DOHH2 (cell line): ENCODE measurements around the gene USP20.

ENCODE experiments used
- CTCF ChIP-seq: fragments of 200-600 bp; sonication (generic); IDR thresholded peaks from one replicate; pipeline ENCODE4 v1.5.1; 2014; ENCODE audit warnings: antibody characterized with exemption, mild to moderate bottlenecking, low read depth, low read length; ENCODE audit not compliant: poor library complexity, severe bottlenecking
- EZH2phosphoT487 ChIP-seq: fragments of 200-600 bp; sonication (generic); IDR thresholded peaks from 2 replicates; pipeline ENCODE4 v1.6.1; 2017; ENCODE audit warnings: borderline replicate concordance, mild to moderate bottlenecking, antibody characterized with exemption, low read length, moderate library complexity, mixed read lengths

DNA sequence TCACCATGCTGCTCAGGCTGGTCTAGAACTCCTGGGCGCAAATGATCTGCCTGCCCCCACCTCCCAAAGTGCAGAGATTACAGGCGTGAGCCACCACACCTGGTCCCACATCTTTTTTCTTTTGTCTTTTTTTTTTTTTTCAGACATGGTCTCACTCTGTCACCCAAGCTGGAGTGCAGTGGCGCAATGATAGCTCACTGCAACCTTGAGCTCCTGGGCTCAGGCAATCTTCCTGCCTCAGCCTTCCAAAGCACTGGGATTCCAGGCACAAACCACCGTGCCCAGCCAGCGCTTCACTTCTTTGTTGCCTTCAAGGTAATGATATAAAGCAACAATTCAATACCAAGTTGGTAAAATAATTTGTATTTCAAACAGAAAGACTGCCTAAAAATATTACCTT lies 78.8 kb downstream of the USP20 start:
- TF ChIP-seq CTCF, result no peak
- no peak for TF ChIP-seq EZH2phosphoT487
